Right lobe of liver (tissue), 4 donors: ENCODE measurements around the gene MROH9.

Experiments used
- CTCF ChIP-seq, 4 donors: fragments of 200-600 bp in 3 of 4; fragments of 450-650 bp in 1 of 4; IDR thresholded peaks; one replicate each; pipeline versions ENCODE4 v1.5.1 to v1.8.0; 2016 to 2022; ENCODE audit warnings: antibody characterized with exemption in 4 of 4, mild to moderate bottlenecking in 2 of 4
- POLR2A ChIP-seq: fragments of 450-650 bp; IDR thresholded peaks from one replicate; pipeline ENCODE4 v1.6.1; 2017; ENCODE audit warnings: antibody characterized with exemption, mild to moderate bottlenecking
- donor health status: DM: no; HTN: no; CAD: no.
- donor health status: DM: no; HTN: no; CAD: no.
- donor health status: DM: no; HTN: yes; CAD: no.

GRCh38 chr1:170964506-170964905 is 29.2 kb downstream of the MROH9 start:
- TF ChIP-seq POLR2A, result no peak
- TF ChIP-seq CTCF (IDR thresholded peaks at IDR 0.05), result no peak
